GM12878 (cell line): ENCODE data around the gene RINT1. TPM values are rescaled to one million over a fixed set of nuclear protein-coding genes. Genes with fewer than 3 reads are reported as not detected.

ENCODE experiments used
- ATAC-seq: fragments of 200-7000 bp; cut with Tn5 transposase; 3 replicates; pipeline ENCODE4 v1.9.1; 2020; ENCODE audit warnings: mild to moderate bottlenecking, moderate library complexity
- BruUV-seq: library from RNA; stranded (reverse); fragments of 400-500 nt; replicated peaks from 2 replicates; lab custom pipeline; 2021; lab: Mats Ljungman, UMichigan
- CTCF ChIA-PET: fragments of 300-600 bp; sonication (Branson Sonifier 250); formaldehyde crosslinking; extraction: SDS; loops from one replicate; lab custom pipeline; 2021; ENCODE audit warnings: inconsistent platforms; lab: Yijun Ruan, JAX
- POLR2A ChIA-PET: fragments of 350-600 bp; formaldehyde crosslinking; extraction: SDS; loops from one replicate; lab custom pipeline; 2021; ENCODE audit warnings: inconsistent platforms; lab: Charles Lee
- RAD21 ChIA-PET: fragments of 300-600 bp; sonication (Branson Sonifier 250); formaldehyde crosslinking; loops from one replicate; lab custom pipeline; 2023; ENCODE audit warnings: antibody characterized with exemption; ENCODE audit not compliant: unreplicated experiment; lab: Charles Lee
- SMC1A ChIA-PET: fragments of 300-600 bp; sonication (Branson Sonifier 250); formaldehyde crosslinking; loops from one replicate; lab custom pipeline; 2023; ENCODE audit not compliant: unreplicated experiment, uncharacterized antibody; lab: Charles Lee
- DNase-seq: peaks from one replicate; pipeline ENCODE4 v3.0.0-alpha.2; 2011; ENCODE audit warnings: low read depth, low spot score
- FAIRE-seq: peaks from 3 replicates; lab custom pipeline; 2011; peaks lifted over from hg19 to GRCh38; lab: Jason Lieb, UNC
- H2AFZ ChIP-seq: 2 replicates; pipeline ENCODE4 v1.6.0; 2011; ENCODE audit warnings: low read depth, low read length, control low read depth; ENCODE audit not compliant: control insufficient read depth
- H3K27ac ChIP-seq: 2 replicates; pipeline ENCODE4 v1.5.1; 2011; ENCODE audit warnings: control low read depth; ENCODE audit not compliant: control insufficient read depth, insufficient read depth
- H3K27me3 ChIP-seq, 2 experiments: replicated peaks in 1 of 2; 2 replicates each; pipeline versions ENCODE4 v1.6.0 to v1.6.1; 2011; ENCODE audit warnings: low read length in 1 of 2; ENCODE audit not compliant: control insufficient read depth in 2 of 2, insufficient read depth in 2 of 2
- H3K36me3 ChIP-seq, 2 experiments: 2 replicates each; pipeline ENCODE4 v1.5.1; 2011; ENCODE audit warnings: low read length in 1 of 2; ENCODE audit not compliant: control insufficient read depth in 2 of 2, insufficient read depth in 2 of 2
- H3K4me1 ChIP-seq: 2 replicates; pipeline ENCODE4 v1.6.1; 2011; ENCODE audit warnings: mild to moderate bottlenecking, low read length, moderate library complexity, mixed read lengths; ENCODE audit not compliant: control insufficient read depth, insufficient read depth
- H3K4me2 ChIP-seq: 2 replicates; pipeline ENCODE4 v1.6.0; 2011; ENCODE audit warnings: control low read depth; ENCODE audit not compliant: control insufficient read depth, insufficient read depth
- H3K4me3 ChIP-seq: fragments of 200-600 bp; sonication (generic); 2 replicates; pipeline ENCODE4 v1.5.1; 2016
- H3K79me2 ChIP-seq: 2 replicates; pipeline ENCODE4 v1.6.0; 2011; ENCODE audit warnings: low read length; ENCODE audit not compliant: control insufficient read depth, insufficient read depth
- H3K9ac ChIP-seq: 2 replicates; pipeline ENCODE4 v1.8.0; 2011; ENCODE audit warnings: low read length, control low read depth, mixed read lengths; ENCODE audit not compliant: control insufficient read depth, insufficient read depth
- H3K9me3 ChIP-seq: replicated peaks from 3 replicates; pipeline ENCODE4 v1.5.1; 2011; ENCODE audit warnings: mild to moderate bottlenecking, low read length; ENCODE audit not compliant: control insufficient read depth, insufficient read depth
- H4K20me1 ChIP-seq: 2 replicates; pipeline ENCODE4 v1.6.0; 2011; ENCODE audit not compliant: control insufficient read depth, insufficient read depth
- CEBPB ChIP-seq, 2 experiments: fragments of 150-350 bp in 1 of 2; IDR thresholded peaks; 2 replicates each; pipeline ENCODE4 v1.6.1; 2012 to 2014; ENCODE audit warnings: low read depth in 2 of 2, low read length in 2 of 2, borderline replicate concordance in 1 of 2, inconsistent platforms in 1 of 2
- CREM ChIP-seq: IDR thresholded peaks from 2 replicates; pipeline ENCODE4 v1.6.1; 2014; ENCODE audit warnings: antibody characterized with exemption, low read depth
- HSF1 ChIP-seq: fragments of 150-350 bp; IDR thresholded peaks from 2 replicates; pipeline ENCODE4 v1.6.1; 2014; ENCODE audit warnings: mild to moderate bottlenecking, low read depth, low read length
- JUND ChIP-seq: IDR thresholded peaks from 2 replicates; pipeline ENCODE4 v1.6.1; 2012; ENCODE audit warnings: low read depth, mild to moderate bottlenecking, low read length, improper control_type of control experiment, moderate library complexity
- KDM1A ChIP-seq: fragments of 200-600 bp; sonication (generic); IDR thresholded peaks from 2 replicates; pipeline ENCODE4 v1.6.1; 2016; ENCODE audit warnings: borderline replicate concordance
- NFIC ChIP-seq: IDR thresholded peaks from 2 replicates; pipeline ENCODE4 v1.6.1; 2012; ENCODE audit warnings: low read depth, mild to moderate bottlenecking, inconsistent platforms, low read length, moderate library complexity
- ZBED1 ChIP-seq: IDR thresholded peaks from 2 replicates; pipeline ENCODE4 v1.6.1; 2016; ENCODE audit warnings: borderline replicate concordance
- ZBTB4 ChIP-seq: fragments of 450-650 bp; formaldehyde crosslinking; IDR thresholded peaks from 2 replicates; pipeline ENCODE4 v1.4.0; 2022; ENCODE audit warnings: mild to moderate bottlenecking, moderate library complexity
- ZNF384 ChIP-seq: IDR thresholded peaks from 2 replicates; pipeline ENCODE4 v1.6.1; 2012; ENCODE audit warnings: low read depth, mild to moderate bottlenecking, low read length, improper control_type of control experiment, borderline replicate concordance
- WGBS: methylation state at CpG from one replicate; pipeline ENCODE4 v1.1.6; 2016; ENCODE audit warnings: low lambda C conversion rate; ENCODE audit not compliant: insufficient replicate concordance, insufficient coverage; ENCODE audit errors: missing lambda C conversion rate; 5-methylcytosine and 5-hydroxymethylcytosine counted together
- in situ Hi-C: fragments of 300-500 bp; cut with MboI; formaldehyde crosslinking; loops from 9 replicates; pipeline ENCODE4 v1.14.3; 2018; ENCODE audit warnings: mixed read lengths
- intact Hi-C: fragments of 100-400 bp; cut with micrococcal nuclease; formaldehyde crosslinking; loops from one replicate; pipeline ENCODE4 v1.14.2; 2022; ENCODE audit not compliant: unreplicated experiment
- polyA plus RNA-seq, 11 experiments: library from polyadenylated mRNA; depleted of rRNA in 4 of 11; unstranded in 6 of 11; stranded (reverse) in 5 of 11; fragments of >200 nt; fragmentation: Nextera tagmentation in 4 of 11; fragmentation: Illumina TruSeq in 1 of 11; extraction: Ambion mirVana in 4 of 11; extraction: Trizol in 1 of 11; gene quantifications; 1 replicate in 1 of 11; 2 replicates in 10 of 11; pipeline versions ENCODE4 v1.2.1 to v1.2.3, GENCODE V29; 2011 to 2016; ENCODE audit warnings: inconsistent platforms in 2 of 11, missing spikeins in 2 of 11, low read depth in 1 of 11
- total RNA-seq, 4 experiments: library from RNA; depleted of rRNA in 3 of 4; stranded (reverse); fragments of >200 nt in 3 of 4; fragmentation: Illumina TruSeq in 1 of 4; extraction: Trizol in 1 of 4; gene quantifications; 2 replicates each; pipeline versions ENCODE4 v1.2.1 to v1.2.3, GENCODE V29; 2013 to 2021

RINT1 gene
- total and polyA plus RNA-seq, 10 of the 15 experiments (the other 5 are each of a cell fraction or from before 2014, with no cell fraction given), result 6.7 to 32.3 (median 17.3) TPM

- TF ChIP-seq HSF1, result no peak
- TF ChIP-seq CREM, result no peak
- TF ChIP-seq ZNF384, result no peak
- TF ChIP-seq ZBED1, result no peak
- no peak for TF ChIP-seq ZBTB4
Measured at GRCh38 chr7:105583061-105583460, 51.1 kb downstream of the RINT1 start (continued).

- Histone ChIP-seq H3K36me3 (no peaks in the 10 kb centered on the region), H4K20me1 (no peaks in the 10 kb centered on the region), H3K79me2 (no peaks in the 10 kb centered on the region), H3K4me1 (peaks cover 7% of the 10 kb centered on the region), H3K27ac (no peak overlapping the region), H3K4me2 (no peak overlapping the region), H2AFZ (no peak overlapping the region), H3K9me3 (no peaks in the 10 kb centered on the region; the same call in 2 of the 3 replicates), H3K9ac (no peak overlapping the region), H3K27me3 (no peaks in the 10 kb centered on the region), H3K4me3 (no peak overlapping the region)
- ChIA-PET RAD21 (no interaction called here), POLR2A (no interaction called here), SMC1A (no interaction called here), CTCF (no interaction called here)
- no peak for DNase-seq
- in situ Hi-C loops (no loop called here), intact Hi-C loops (no loop called here)
- WGBS, result 94% methylated on average over 5 of the region's 5 CpGs
- FAIRE-seq, result no peak
- TF ChIP-seq CEBPB (IDR thresholded peaks at IDR 0.05; ENCODE audit: borderline replicate concordance in 1 of 2, low read depth in 2 of 2, low read length in 2 of 2) (no peak), NFIC (no peak), KDM1A (no peak), ZNF384 (no peak), JUND (no peak)
- ATAC-seq, result no peak
- BruUV-seq, result no TSS peak
Measured at GRCh38 chr7:105584165-105584564, 52.2 kb downstream of the RINT1 start.
